Measurements from ENCODE around the gene FAM136A.
"Not testable (repeated sequence)": the region's sequence is repeated elsewhere in the genome, so short reads cannot be mapped to it uniquely, and the experiment has no call there.

FAM136A gene

DNA sequence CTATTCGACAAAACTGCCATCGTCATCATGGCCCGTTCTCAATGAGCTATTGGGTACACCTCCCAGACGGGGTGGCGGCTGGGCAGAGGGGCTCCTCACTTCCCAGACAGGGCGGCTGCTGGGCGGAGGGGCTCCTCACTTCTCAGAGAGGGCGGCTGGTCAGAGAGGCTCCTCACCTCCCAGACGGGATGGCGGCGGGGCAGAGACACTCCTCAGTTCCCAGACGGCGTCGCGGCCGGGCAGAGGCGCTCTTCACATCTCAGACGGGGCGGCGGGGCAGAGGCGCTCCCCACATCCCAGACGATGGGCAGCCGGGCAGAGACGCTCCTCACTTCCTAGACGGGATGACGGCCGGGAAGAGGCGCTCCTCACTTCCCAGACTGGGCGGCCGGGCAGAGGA, 34.9 kb downstream of the FAM136A start:
- H3K9ac ChIP-seq (ENCODE audit: low read depth, low read length); H3K36me3 ChIP-seq (ENCODE audit: insufficient read depth, low read length): not testable (repeated sequence)

GRCh38 chr2:70261501-70261900, 40.4 kb downstream of the FAM136A start:
- Histone ChIP-seq H3K4me1 (ENCODE audit: insufficient read depth, low read length) (no peaks in the 10 kb centered on the region), H3K9me3 (ENCODE audit: control insufficient read depth, insufficient read depth, low read length) (no peaks in the 10 kb centered on the region), H3K36me3 (ENCODE audit: insufficient read depth, low read length) (no peaks in the 10 kb centered on the region), H3K9ac (ENCODE audit: low read depth, low read length) (no peak overlapping the region)

More for the DNA sequence above, 34.9 kb downstream of the FAM136A start:
- not testable (repeated sequence) for H3K4me1 ChIP-seq (ENCODE audit: insufficient read depth, low read length); H3K9me3 ChIP-seq (ENCODE audit: control insufficient read depth, insufficient read depth, low read length)

- Histone ChIP-seq H3K9ac (ENCODE audit: low read depth, low read length) (peak overlapping the region; percentile 84), H3K9me3 (ENCODE audit: control insufficient read depth, insufficient read depth, low read length) (no peaks in the 10 kb centered on the region), H3K36me3 (ENCODE audit: insufficient read depth, low read length) (no peaks in the 10 kb centered on the region), H3K4me1 (ENCODE audit: insufficient read depth, low read length) (no peaks in the 10 kb centered on the region)
Observed at GRCh38 chr2:70258532-70258875, 43.4 kb downstream of the FAM136A start.

- no peaks in the 10 kb centered on the region for H3K9me3 ChIP-seq (ENCODE audit: control insufficient read depth, insufficient read depth, low read length)
- no peaks in the 10 kb centered on the region for H3K36me3 ChIP-seq (ENCODE audit: insufficient read depth, low read length)
- H3K4me1 ChIP-seq (ENCODE audit: insufficient read depth, low read length) = no peaks in the 10 kb centered on the region
- no peak overlapping the region for H3K9ac ChIP-seq (ENCODE audit: low read depth, low read length)
Observed at GRCh38 chr2:70255637-70256314, 46.1 kb downstream of the FAM136A start.

GRCh38 chr2:70250434-70250833, 51.4 kb downstream of the FAM136A start:
- Histone ChIP-seq H3K4me1 (ENCODE audit: insufficient read depth, low read length) (peaks cover 4% of the 10 kb centered on the region; the same call in 1 of the 2 replicates), H3K9ac (ENCODE audit: low read depth, low read length) (no peak overlapping the region), H3K36me3 (ENCODE audit: insufficient read depth, low read length) (no peaks in the 10 kb centered on the region), H3K9me3 (ENCODE audit: control insufficient read depth, insufficient read depth, low read length) (no peaks in the 10 kb centered on the region)

GRCh38 chr2:70248181-70248847, 53.6 kb downstream of the FAM136A start, which contains the start of gene TIA1:
TIA1 (minus strand) TSS chr2:70248628; CDS start chr2:70248430, 198 bp downstream.
- Histone ChIP-seq H3K4me1 (ENCODE audit: insufficient read depth, low read length) (peaks cover 15% of the 10 kb centered on the region), H3K9me3 (ENCODE audit: control insufficient read depth, insufficient read depth, low read length) (no peaks in the 10 kb centered on the region)

DNA sequence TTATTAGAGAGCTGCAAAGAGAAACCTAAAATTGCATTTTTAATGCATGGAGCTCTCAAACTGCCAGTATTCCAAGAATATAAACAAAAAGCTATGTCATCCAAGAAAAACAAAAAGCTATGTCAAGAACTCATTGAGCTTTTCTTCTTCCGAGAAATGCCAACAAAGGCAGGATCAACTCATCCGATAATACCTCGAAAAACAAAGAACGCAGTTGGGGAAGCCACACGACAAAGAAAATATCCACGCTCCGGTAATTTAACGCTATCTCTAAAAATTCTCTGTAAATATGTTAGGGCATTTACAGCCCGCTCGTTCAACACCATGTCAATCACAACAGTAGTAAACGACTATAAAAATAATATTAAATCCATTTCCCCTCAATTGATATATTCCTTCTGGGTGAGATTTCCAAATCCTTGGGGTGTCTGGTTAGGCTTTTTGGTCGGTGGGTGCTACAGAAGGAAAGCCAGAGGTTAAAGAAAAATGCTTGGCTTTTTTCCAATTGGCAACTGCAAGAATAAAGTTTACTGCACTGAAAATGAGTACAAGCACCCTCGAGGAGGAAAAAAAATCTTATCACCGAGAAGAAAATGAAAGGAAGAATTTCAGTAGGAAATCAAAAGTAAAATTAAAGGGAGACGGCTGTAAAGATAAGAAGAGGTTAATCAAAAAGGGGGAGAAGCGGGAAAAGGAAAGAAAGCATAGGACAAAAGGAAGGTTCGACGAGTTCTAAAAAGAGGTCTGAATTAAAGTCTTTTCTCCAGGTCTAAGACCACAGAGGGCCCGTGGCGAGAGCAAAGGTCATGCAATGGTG, 54.3 kb downstream of the FAM136A start:
- peaks cover 18% of the 10 kb centered on the region for H3K4me1 ChIP-seq (ENCODE audit: insufficient read depth, low read length)
- no peaks in the 10 kb centered on the region for H3K36me3 ChIP-seq (ENCODE audit: insufficient read depth, low read length)
- H3K9ac ChIP-seq (ENCODE audit: low read depth, low read length) = peak overlapping the region; percentile 100
- no peaks in the 10 kb centered on the region for H3K9me3 ChIP-seq (ENCODE audit: control insufficient read depth, insufficient read depth, low read length)

More at GRCh38 chr2:70248181-70248847, 53.6 kb downstream of the FAM136A start, which contains the start of gene TIA1:
- no peaks in the 10 kb centered on the region for H3K36me3 ChIP-seq (ENCODE audit: insufficient read depth, low read length)
- peak within 1 kb of the TSS; percentile 100 for H3K9ac ChIP-seq (ENCODE audit: low read depth, low read length)
